Neural cell (in vitro differentiated cells): ENCODE measurements around the gene HOPX. TPM values are rescaled to one million over a fixed set of nuclear protein-coding genes. Genes with fewer than 3 reads are reported as not detected.

ENCODE experiments used
- H2AFZ ChIP-seq: fragments of 200-600, 300-800 bp; sonication (generic), shearing (Covaris generic); 2 replicates; pipeline ENCODE4 v1.6.0; 2014; ENCODE audit warnings: low read depth, mild to moderate bottlenecking, antibody characterized with exemption, low read length, moderate library complexity
- H3F3A ChIP-seq: fragments of 200-600 bp; shearing (Covaris generic); 2 replicates; pipeline ENCODE4 v1.6.1; 2016; ENCODE audit warnings: mild to moderate bottlenecking, moderate library complexity, mixed read lengths, antibody characterized with exemption, low read length; ENCODE audit not compliant: insufficient read depth, poor library complexity, severe bottlenecking
- H3K27ac ChIP-seq: fragments of 200-600, 300-800 bp; sonication (generic), shearing (Covaris generic); 2 replicates; pipeline ENCODE4 v1.5.1; 2014; ENCODE audit warnings: mild to moderate bottlenecking, low read length, moderate library complexity
- H3K27me3 ChIP-seq: fragments of 300-800, 200-600 bp; sonication (generic), shearing (Covaris generic); 2 replicates; pipeline ENCODE4 v1.6.0; 2014; ENCODE audit warnings: mild to moderate bottlenecking, low read depth, low read length, moderate library complexity; ENCODE audit not compliant: insufficient read depth
- H3K36me3 ChIP-seq: fragments of 300-800, 200-600 bp; sonication (generic), shearing (Covaris generic); 2 replicates; pipeline ENCODE4 v1.5.1; 2014; ENCODE audit warnings: mild to moderate bottlenecking, antibody characterized with exemption, low read length, moderate library complexity; ENCODE audit not compliant: insufficient read depth
- H3K4me2 ChIP-seq: fragments of 300-800, 200-600 bp; sonication (generic), shearing (Covaris generic); 2 replicates; pipeline ENCODE4 v1.6.0; 2014; ENCODE audit warnings: mild to moderate bottlenecking, low read length
- H3K4me3 ChIP-seq: fragments of 300-800, 200-600 bp; sonication (generic), shearing (Covaris generic); 2 replicates; pipeline ENCODE4 v1.5.1; 2014; ENCODE audit warnings: mild to moderate bottlenecking, low read length, moderate library complexity
- H3K79me2 ChIP-seq: fragments of 200-600 bp; shearing (Covaris generic); replicated peaks from 2 replicates; pipeline ENCODE4 v1.6.0; 2014; ENCODE audit warnings: mild to moderate bottlenecking, low read length, moderate library complexity; ENCODE audit not compliant: insufficient read depth
- H3K9ac ChIP-seq: fragments of 300-800, 200-600 bp; sonication (generic), shearing (Covaris generic); 2 replicates; pipeline ENCODE4 v1.6.1; 2016; ENCODE audit warnings: mild to moderate bottlenecking, low read length, mixed read lengths
- H3K9me2 ChIP-seq: fragments of 200-600 bp; shearing (Covaris generic); 2 replicates; pipeline ENCODE4 v1.6.1; 2016; ENCODE audit warnings: mild to moderate bottlenecking, low read length, mixed read lengths; ENCODE audit not compliant: insufficient read depth
- H3K9me3 ChIP-seq: fragments of 200-600, 300-800 bp; sonication (generic), shearing (Covaris generic); 2 replicates; pipeline ENCODE4 v1.6.1; 2016; ENCODE audit warnings: mild to moderate bottlenecking, mixed run types, low read length, moderate library complexity, mixed read lengths
- H4K20me1 ChIP-seq: fragments of 200-600 bp; shearing (Covaris generic); 2 replicates; pipeline ENCODE4 v1.6.1; 2016; ENCODE audit warnings: mild to moderate bottlenecking, mixed run types; ENCODE audit not compliant: insufficient read depth
- EP300 ChIP-seq: fragments of 450-650 bp; conservative IDR thresholded peaks from 2 replicates; pipeline ENCODE4 v1.6.1; 2014; ENCODE audit warnings: antibody characterized with exemption, mild to moderate bottlenecking, moderate library complexity; ENCODE audit not compliant: poor library complexity, severe bottlenecking
- EZH2 ChIP-seq: fragments of 200-600, 300-800 bp; shearing (Covaris generic), sonication (generic); IDR thresholded peaks from 2 replicates; pipeline ENCODE4 v1.6.1; 2014; ENCODE audit warnings: antibody characterized with exemption, low read length, borderline replicate concordance, mild to moderate bottlenecking; ENCODE audit not compliant: insufficient read depth, poor library complexity, severe bottlenecking
- MXI1 ChIP-seq: fragments of 450-650 bp; conservative IDR thresholded peaks from 2 replicates; pipeline ENCODE4 v1.6.1; 2014; ENCODE audit warnings: antibody characterized with exemption, mild to moderate bottlenecking; ENCODE audit not compliant: poor library complexity, severe bottlenecking
- POLR2AphosphoS5 ChIP-seq: IDR thresholded peaks from 2 replicates; pipeline ENCODE4 v1.6.1; 2012
- RAD21 ChIP-seq: fragments of 450-650 bp; conservative IDR thresholded peaks from 2 replicates; pipeline ENCODE4 v1.6.1; 2014; ENCODE audit warnings: antibody characterized with exemption, mild to moderate bottlenecking, moderate library complexity
- SMC3 ChIP-seq: fragments of 450-650 bp; conservative IDR thresholded peaks from 2 replicates; pipeline ENCODE4 v1.6.1; 2014; ENCODE audit warnings: antibody characterized with exemption, mild to moderate bottlenecking, moderate library complexity; ENCODE audit not compliant: poor library complexity
- TAF1 ChIP-seq: IDR thresholded peaks from 2 replicates; pipeline ENCODE4 v1.6.1; 2012; ENCODE audit warnings: low read depth
- polyA plus RNA-seq: library from polyadenylated mRNA; depleted of rRNA; stranded (reverse); fragments of >200 nt; gene quantifications from 2 replicates; pipeline ENCODE4 v1.2.3, GENCODE V29; 2014
- TF ChIP-seq, protein P1 (sequence below): fragments of 450-650 bp; IDR thresholded peaks from 2 replicates; pipeline ENCODE4 v1.5.1; 2014; ENCODE audit warnings: antibody characterized with exemption, mild to moderate bottlenecking, moderate library complexity; ENCODE audit not compliant: poor library complexity, severe bottlenecking
- TF ChIP-seq, protein P2 (sequence below): IDR thresholded peaks from 2 replicates; pipeline ENCODE4 v1.6.1; 2012; ENCODE audit warnings: borderline replicate concordance

The HOPX gene
- polyA plus RNA-seq, 1 donor from 2014 or later, result 2.0 TPM

DNA sequence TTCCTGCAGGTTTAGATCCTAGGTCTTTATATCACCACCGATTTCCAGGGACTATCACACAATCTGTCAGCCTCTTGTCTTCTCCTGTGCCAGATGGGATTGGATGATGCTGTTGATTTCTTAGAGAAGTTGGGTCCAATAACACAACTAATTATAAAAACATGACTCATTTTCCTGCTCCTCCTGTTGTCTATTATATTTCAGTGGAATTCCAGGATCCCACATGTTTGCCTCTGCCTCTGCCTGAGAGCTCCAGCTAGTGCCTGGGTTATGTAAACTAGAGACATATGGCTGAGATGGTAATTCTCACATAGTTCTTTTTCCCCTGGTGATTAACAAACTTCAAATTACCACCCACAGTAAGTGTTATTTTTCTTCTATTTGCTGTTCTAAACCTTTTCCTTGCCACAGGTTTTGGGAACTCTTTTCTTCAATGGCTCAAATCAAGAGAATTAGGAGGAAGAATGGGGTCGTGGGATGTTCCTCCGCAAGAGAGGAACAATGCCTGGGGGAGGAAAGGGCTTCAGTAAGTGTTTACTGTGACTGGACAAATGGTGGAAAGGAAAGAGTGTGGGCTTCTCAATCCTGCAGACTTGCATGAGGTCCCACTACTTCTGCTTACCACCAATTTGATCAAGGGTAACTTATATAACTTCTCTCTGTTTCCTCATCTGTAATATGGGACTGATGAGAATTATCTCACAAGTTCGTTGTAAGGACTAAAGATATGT, 3.4 kb upstream of the HOPX start:
- Histone ChIP-seq H3K27ac (no peak overlapping the region), H3K27me3 (no peaks in the 10 kb centered on the region), H3K9ac (no peak overlapping the region), H3K4me3 (no peak overlapping the region), H3K79me2 (no peaks in the 10 kb centered on the region), H3K36me3 (no peaks in the 10 kb centered on the region), H3K9me3 (no peaks in the 10 kb centered on the region), H2AFZ (no peak overlapping the region), H3K9me2 (no peaks in the 10 kb centered on the region), H3K4me2 (no peak overlapping the region), H3F3A (no peaks in the 10 kb centered on the region), H4K20me1 (no peaks in the 10 kb centered on the region)
- no peak for TF ChIP-seq POLR2AphosphoS5
- TF ChIP-seq MXI1, result no peak
- TF ChIP-seq, protein P1, sequence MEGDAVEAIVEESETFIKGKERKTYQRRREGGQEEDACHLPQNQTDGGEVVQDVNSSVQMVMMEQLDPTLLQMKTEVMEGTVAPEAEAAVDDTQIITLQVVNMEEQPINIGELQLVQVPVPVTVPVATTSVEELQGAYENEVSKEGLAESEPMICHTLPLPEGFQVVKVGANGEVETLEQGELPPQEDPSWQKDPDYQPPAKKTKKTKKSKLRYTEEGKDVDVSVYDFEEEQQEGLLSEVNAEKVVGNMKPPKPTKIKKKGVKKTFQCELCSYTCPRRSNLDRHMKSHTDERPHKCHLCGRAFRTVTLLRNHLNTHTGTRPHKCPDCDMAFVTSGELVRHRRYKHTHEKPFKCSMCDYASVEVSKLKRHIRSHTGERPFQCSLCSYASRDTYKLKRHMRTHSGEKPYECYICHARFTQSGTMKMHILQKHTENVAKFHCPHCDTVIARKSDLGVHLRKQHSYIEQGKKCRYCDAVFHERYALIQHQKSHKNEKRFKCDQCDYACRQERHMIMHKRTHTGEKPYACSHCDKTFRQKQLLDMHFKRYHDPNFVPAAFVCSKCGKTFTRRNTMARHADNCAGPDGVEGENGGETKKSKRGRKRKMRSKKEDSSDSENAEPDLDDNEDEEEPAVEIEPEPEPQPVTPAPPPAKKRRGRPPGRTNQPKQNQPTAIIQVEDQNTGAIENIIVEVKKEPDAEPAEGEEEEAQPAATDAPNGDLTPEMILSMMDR, result no peak
- TF ChIP-seq TAF1, result no peak
- TF ChIP-seq EP300, result no peak
- TF ChIP-seq RAD21, result no peak
- TF ChIP-seq, protein P2, sequence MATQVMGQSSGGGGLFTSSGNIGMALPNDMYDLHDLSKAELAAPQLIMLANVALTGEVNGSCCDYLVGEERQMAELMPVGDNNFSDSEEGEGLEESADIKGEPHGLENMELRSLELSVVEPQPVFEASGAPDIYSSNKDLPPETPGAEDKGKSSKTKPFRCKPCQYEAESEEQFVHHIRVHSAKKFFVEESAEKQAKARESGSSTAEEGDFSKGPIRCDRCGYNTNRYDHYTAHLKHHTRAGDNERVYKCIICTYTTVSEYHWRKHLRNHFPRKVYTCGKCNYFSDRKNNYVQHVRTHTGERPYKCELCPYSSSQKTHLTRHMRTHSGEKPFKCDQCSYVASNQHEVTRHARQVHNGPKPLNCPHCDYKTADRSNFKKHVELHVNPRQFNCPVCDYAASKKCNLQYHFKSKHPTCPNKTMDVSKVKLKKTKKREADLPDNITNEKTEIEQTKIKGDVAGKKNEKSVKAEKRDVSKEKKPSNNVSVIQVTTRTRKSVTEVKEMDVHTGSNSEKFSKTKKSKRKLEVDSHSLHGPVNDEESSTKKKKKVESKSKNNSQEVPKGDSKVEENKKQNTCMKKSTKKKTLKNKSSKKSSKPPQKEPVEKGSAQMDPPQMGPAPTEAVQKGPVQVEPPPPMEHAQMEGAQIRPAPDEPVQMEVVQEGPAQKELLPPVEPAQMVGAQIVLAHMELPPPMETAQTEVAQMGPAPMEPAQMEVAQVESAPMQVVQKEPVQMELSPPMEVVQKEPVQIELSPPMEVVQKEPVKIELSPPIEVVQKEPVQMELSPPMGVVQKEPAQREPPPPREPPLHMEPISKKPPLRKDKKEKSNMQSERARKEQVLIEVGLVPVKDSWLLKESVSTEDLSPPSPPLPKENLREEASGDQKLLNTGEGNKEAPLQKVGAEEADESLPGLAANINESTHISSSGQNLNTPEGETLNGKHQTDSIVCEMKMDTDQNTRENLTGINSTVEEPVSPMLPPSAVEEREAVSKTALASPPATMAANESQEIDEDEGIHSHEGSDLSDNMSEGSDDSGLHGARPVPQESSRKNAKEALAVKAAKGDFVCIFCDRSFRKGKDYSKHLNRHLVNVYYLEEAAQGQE, result no peak
- TF ChIP-seq SMC3, result no peak
- no peak for TF ChIP-seq EZH2

DNA sequence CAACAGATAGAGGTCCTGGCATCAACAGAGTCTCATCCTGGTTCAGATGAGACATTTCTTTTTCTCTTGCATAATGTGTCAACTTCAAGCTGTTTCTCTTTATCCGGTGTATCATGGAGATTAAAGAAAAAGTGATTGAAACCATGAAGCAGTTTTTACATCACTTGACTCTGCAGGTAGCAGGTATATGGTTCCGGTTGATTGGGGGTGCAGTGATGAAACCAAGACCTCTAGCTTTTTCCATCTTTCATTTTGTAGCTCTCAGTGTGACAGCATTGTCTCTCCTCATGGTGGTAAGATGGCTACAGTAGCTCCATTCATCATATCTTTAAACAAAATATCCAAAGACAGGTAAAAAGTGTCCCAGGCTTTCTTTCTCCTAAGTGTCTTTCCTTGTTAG, 2.4 kb upstream of the HOPX start:
- Histone ChIP-seq H3K27me3 (no peaks in the 10 kb centered on the region), H3K9me3 (no peaks in the 10 kb centered on the region), H3K9me2 (no peaks in the 10 kb centered on the region), H3F3A (no peaks in the 10 kb centered on the region), H3K36me3 (no peaks in the 10 kb centered on the region), H3K4me3 (no peak overlapping the region), H4K20me1 (no peaks in the 10 kb centered on the region), H3K79me2 (no peaks in the 10 kb centered on the region), H3K27ac (no peak overlapping the region), H3K4me2 (no peak overlapping the region), H2AFZ (no peak overlapping the region), H3K9ac (no peak overlapping the region)
- TF ChIP-seq TAF1 (no peak), EZH2 (no peak), RAD21 (no peak), MXI1 (no peak), POLR2AphosphoS5 (no peak), SMC3 (no peak), EP300 (no peak)
- TF ChIP-seq, protein P2, result no peak
- TF ChIP-seq, protein P1, result no peak
